SHP77 treated with DMSO at 0.1 percent for 48 hours (cell line): ENCODE measurements around the gene CISD2.
"Not testable (repeated sequence)": the region's sequence is repeated elsewhere in the genome, so short reads cannot be mapped to it uniquely, and the experiment has no call there.

Experiments
- DNase-seq: peaks from one replicate; lab custom pipeline; 2025; lab: John Stamatoyannopoulos, UW

The CISD2 gene

DNA sequence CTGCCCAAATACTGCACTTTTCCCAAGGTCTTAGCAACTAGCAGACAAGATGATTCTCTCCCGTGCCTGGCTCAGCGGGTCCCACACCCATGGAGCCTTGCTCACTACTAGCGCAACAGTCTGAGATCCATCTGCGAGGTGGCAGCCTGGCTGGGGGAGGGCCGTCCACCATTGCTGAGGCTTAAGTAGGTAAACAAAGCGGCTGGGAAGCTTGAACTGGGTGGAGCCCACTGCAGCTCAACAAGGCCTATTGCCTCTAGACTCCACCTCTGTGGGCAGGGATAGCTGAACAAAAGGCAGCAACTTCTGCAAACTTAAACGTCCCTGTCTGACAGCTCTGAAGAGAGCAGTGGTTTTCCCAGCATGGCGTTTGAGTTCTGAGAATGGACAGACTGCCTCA lies 50.9 kb downstream of the CISD2 start:
- not testable (repeated sequence) for DNase-seq

- no peak for DNase-seq
Observed at GRCh38 chr4:102935716-102936115, 66.9 kb downstream of the CISD2 start.

GRCh38 chr4:102938063-102938462 lies 69.3 kb downstream of the CISD2 start:
- not testable (repeated sequence) for DNase-seq
